ENCODE measurements around the gene ARID1B. TPM values are rescaled to one million over a fixed set of nuclear protein-coding genes. Genes with fewer than 3 reads are reported as not detected.
"Not testable (repeated sequence)": the region's sequence is repeated elsewhere in the genome, so short reads cannot be mapped to it uniquely, and the experiment has no call there.

Gene ARID1B
- total RNA-seq, 1 donor from 2014 or later: 155 TPM

GRCh38 chr6:157145656-157146285 is 368.6 kb downstream of the ARID1B start:
- H3K9me3 Mint-ChIP-seq: no peaks in the 10 kb centered on the region
- H3K4me3 Mint-ChIP-seq: no peak overlapping the region
- TF ChIP-seq, protein P1, sequence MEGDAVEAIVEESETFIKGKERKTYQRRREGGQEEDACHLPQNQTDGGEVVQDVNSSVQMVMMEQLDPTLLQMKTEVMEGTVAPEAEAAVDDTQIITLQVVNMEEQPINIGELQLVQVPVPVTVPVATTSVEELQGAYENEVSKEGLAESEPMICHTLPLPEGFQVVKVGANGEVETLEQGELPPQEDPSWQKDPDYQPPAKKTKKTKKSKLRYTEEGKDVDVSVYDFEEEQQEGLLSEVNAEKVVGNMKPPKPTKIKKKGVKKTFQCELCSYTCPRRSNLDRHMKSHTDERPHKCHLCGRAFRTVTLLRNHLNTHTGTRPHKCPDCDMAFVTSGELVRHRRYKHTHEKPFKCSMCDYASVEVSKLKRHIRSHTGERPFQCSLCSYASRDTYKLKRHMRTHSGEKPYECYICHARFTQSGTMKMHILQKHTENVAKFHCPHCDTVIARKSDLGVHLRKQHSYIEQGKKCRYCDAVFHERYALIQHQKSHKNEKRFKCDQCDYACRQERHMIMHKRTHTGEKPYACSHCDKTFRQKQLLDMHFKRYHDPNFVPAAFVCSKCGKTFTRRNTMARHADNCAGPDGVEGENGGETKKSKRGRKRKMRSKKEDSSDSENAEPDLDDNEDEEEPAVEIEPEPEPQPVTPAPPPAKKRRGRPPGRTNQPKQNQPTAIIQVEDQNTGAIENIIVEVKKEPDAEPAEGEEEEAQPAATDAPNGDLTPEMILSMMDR (IDR thresholded peaks at IDR 0.05; ENCODE audit: unreplicated experiment): no peak
- no peaks in the 10 kb centered on the region for H3K27me3 Mint-ChIP-seq (ENCODE audit: low read depth)
- DNase-seq (ENCODE audit: low spot score in 2 of 2, unreplicated experiment in 2 of 2): no peak
- peaks cover 18% of the 10 kb centered on the region for H3K36me3 Mint-ChIP-seq
- H3K4me1 Mint-ChIP-seq: peaks cover 52% of the 10 kb centered on the region
- H3K27ac Mint-ChIP-seq: peak overlapping the region; percentile 4

- H3K9me3 Mint-ChIP-seq: not testable (repeated sequence)
Measured at GRCh38 chr6:157147054-157148026, 370.2 kb downstream of the ARID1B start.

DNA sequence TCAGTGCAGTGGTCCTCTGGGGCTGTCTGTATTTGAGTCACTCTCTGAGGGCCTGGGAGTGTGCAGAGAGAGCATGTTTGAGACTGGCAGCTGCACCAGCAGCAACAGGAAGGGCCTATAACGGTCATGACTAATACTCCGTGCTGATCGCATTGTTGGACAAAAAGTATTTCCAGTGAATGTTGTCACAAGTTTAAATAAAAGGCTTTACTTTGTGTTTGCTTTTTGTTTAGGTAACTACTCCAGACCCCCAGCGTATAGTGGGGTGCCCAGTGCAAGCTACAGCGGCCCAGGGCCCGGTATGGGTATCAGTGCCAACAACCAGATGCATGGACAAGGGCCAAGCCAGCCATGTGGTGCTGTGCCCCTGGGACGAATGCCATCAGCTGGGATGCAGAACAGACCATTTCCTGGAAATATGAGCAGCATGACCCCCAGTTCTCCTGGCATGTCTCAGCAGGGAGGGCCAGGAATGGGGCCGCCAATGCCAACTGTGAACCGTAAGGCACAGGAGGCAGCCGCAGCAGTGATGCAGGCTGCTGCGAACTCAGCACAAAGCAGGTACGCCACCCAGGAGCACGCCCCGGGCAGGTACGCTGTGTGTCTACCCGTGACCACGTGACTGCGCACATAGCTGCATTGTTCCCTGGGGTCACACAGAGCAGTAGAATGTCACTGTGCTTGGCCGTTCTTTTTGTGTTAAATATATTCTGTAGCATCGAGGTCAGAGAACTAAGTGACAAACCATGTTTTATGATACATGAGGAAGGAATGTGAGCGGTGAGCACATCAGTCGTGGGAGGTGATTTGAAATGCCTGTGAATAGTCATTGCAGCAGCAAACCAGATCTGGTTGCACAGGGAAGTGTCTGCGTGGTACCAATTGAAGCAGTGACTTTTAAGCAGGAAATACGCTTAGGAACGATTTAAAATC is 371.5 kb downstream of the ARID1B start:
- TF ChIP-seq, protein P1 (IDR thresholded peaks at IDR 0.05; ENCODE audit: unreplicated experiment): no peak
- peaks cover 9% of the 10 kb centered on the region for H3K36me3 Mint-ChIP-seq
- H3K4me1 Mint-ChIP-seq: peaks cover 59% of the 10 kb centered on the region
- no peak for DNase-seq (ENCODE audit: low spot score in 2 of 2, unreplicated experiment in 2 of 2)
- no peaks in the 10 kb centered on the region for H3K9me3 Mint-ChIP-seq
- peak overlapping the region; percentile 60 for H3K4me3 Mint-ChIP-seq
- H3K27ac Mint-ChIP-seq: peak overlapping the region; percentile 89
- H3K27me3 Mint-ChIP-seq (ENCODE audit: low read depth): no peaks in the 10 kb centered on the region

More at GRCh38 chr6:157147054-157148026, 370.2 kb downstream of the ARID1B start:
- H3K27me3 Mint-ChIP-seq (ENCODE audit: low read depth); DNase-seq (ENCODE audit: low spot score in 2 of 2, unreplicated experiment in 2 of 2): not testable (repeated sequence)
- H3K4me3 Mint-ChIP-seq: peak overlapping the region; percentile 60
- peaks cover 14% of the 10 kb centered on the region for H3K36me3 Mint-ChIP-seq
- peak overlapping the region; percentile 89 for H3K27ac Mint-ChIP-seq
- peaks cover 64% of the 10 kb centered on the region for H3K4me1 Mint-ChIP-seq

GRCh38 chr6:157150076-157150475 is 372.9 kb downstream of the ARID1B start:
- Mint-ChIP-seq H3K27me3 (ENCODE audit: low read depth) (no peaks in the 10 kb centered on the region), H3K27ac (peak overlapping the region; percentile 45), H3K36me3 (peaks cover 18% of the 10 kb centered on the region), H3K9me3 (no peaks in the 10 kb centered on the region), H3K4me3 (no peak overlapping the region), H3K4me1 (peaks cover 47% of the 10 kb centered on the region)
- TF ChIP-seq, protein P1 (IDR thresholded peaks at IDR 0.05; ENCODE audit: unreplicated experiment): no peak
- no peak for DNase-seq (ENCODE audit: low spot score in 2 of 2, unreplicated experiment in 2 of 2)

- peaks cover 18% of the 10 kb centered on the region for H3K36me3 Mint-ChIP-seq
- H3K27me3 Mint-ChIP-seq (ENCODE audit: low read depth): no peaks in the 10 kb centered on the region
- H3K4me3 Mint-ChIP-seq: no peak overlapping the region
- H3K27ac Mint-ChIP-seq: peak overlapping the region; percentile 43
- no peak for DNase-seq (ENCODE audit: low spot score in 2 of 2, unreplicated experiment in 2 of 2)
- TF ChIP-seq, protein P1 (IDR thresholded peaks at IDR 0.05; ENCODE audit: unreplicated experiment): no peak
- H3K9me3 Mint-ChIP-seq: no peaks in the 10 kb centered on the region
- peaks cover 40% of the 10 kb centered on the region for H3K4me1 Mint-ChIP-seq
Measured at GRCh38 chr6:157151029-157151428, 373.9 kb downstream of the ARID1B start.
